GM21360 (cell line): ENCODE data around the gene TMEM212.
A peak's percentile ranks its signal among the peaks of the same experiment; 100 is the strongest.

Experiments used
- ATAC-seq: cut with Tn5 transposase; IDR thresholded peaks from one replicate; pipeline ENCODE4 v1.9.1; 2021; ENCODE audit warnings: mild to moderate bottlenecking, moderate library complexity; ENCODE audit not compliant: unreplicated experiment

The TMEM212 gene

GRCh38 chr3:171842864-171843518 lies at the start of gene TMEM212:
TMEM212 (plus strand) TSS chr3:171843349; CDS start chr3:171843384, 35 bp downstream.
- no peak for ATAC-seq

- no peak for ATAC-seq
Measured at GRCh38 chr3:171796625-171797264, 46.4 kb upstream of the TMEM212 start.

- ATAC-seq = peak; percentile 60
Measured at GRCh38 chr3:171797265-171797679, 45.9 kb upstream of the TMEM212 start.

- ATAC-seq = no peak
Measured at GRCh38 chr3:171797873-171798272, 45.3 kb upstream of the TMEM212 start.

- no peak for ATAC-seq
Measured at GRCh38 chr3:171799501-171799900, 43.6 kb upstream of the TMEM212 start.

- ATAC-seq = no peak
Measured at GRCh38 chr3:171801738-171802589, 41.2 kb upstream of the TMEM212 start.

GRCh38 chr3:171802590-171802956 lies 40.6 kb upstream of the TMEM212 start:
- ATAC-seq = no peak

- ATAC-seq = no peak
Measured at GRCh38 chr3:171803044-171803443, 40.1 kb upstream of the TMEM212 start.

- no peak for ATAC-seq
Measured at GRCh38 chr3:171804618-171805389, 38.3 kb upstream of the TMEM212 start.

GRCh38 chr3:171805687-171806086 lies 37.5 kb upstream of the TMEM212 start:
- ATAC-seq = no peak

- ATAC-seq = no peak
Measured at GRCh38 chr3:171806200-171807128, 36.7 kb upstream of the TMEM212 start.

GRCh38 chr3:171807129-171807675 lies 35.9 kb upstream of the TMEM212 start:
- ATAC-seq = no peak

- ATAC-seq = no peak
Measured at GRCh38 chr3:171807806-171808205, 35.3 kb upstream of the TMEM212 start.

GRCh38 chr3:171809611-171809860 lies 33.6 kb upstream of the TMEM212 start:
- peak; percentile 24 for ATAC-seq

- ATAC-seq = peak; percentile 41
Measured at GRCh38 chr3:171809861-171810628, 33.1 kb upstream of the TMEM212 start, which contains the start of gene PLD1. PLD1 (minus strand) TSS chr3:171810483; CDS start chr3:171738051, 72,432 bp downstream.

- ATAC-seq = no peak
Measured at GRCh38 chr3:171810629-171811294, 32.4 kb upstream of the TMEM212 start.

- no peak for ATAC-seq
Measured at GRCh38 chr3:171811295-171811912, 31.7 kb upstream of the TMEM212 start.

GRCh38 chr3:171811913-171812335 lies 31.2 kb upstream of the TMEM212 start:
- ATAC-seq = no peak
